Glomerular visceral epithelial cell (primary cell): Measurements from ENCODE around the gene MAPK12.

Source experiments
- DNase-seq: peaks from one replicate; pipeline ENCODE4 v3.0.0-alpha.2; 2016; ENCODE audit errors: extremely low spot score

MAPK12 gene

DNA sequence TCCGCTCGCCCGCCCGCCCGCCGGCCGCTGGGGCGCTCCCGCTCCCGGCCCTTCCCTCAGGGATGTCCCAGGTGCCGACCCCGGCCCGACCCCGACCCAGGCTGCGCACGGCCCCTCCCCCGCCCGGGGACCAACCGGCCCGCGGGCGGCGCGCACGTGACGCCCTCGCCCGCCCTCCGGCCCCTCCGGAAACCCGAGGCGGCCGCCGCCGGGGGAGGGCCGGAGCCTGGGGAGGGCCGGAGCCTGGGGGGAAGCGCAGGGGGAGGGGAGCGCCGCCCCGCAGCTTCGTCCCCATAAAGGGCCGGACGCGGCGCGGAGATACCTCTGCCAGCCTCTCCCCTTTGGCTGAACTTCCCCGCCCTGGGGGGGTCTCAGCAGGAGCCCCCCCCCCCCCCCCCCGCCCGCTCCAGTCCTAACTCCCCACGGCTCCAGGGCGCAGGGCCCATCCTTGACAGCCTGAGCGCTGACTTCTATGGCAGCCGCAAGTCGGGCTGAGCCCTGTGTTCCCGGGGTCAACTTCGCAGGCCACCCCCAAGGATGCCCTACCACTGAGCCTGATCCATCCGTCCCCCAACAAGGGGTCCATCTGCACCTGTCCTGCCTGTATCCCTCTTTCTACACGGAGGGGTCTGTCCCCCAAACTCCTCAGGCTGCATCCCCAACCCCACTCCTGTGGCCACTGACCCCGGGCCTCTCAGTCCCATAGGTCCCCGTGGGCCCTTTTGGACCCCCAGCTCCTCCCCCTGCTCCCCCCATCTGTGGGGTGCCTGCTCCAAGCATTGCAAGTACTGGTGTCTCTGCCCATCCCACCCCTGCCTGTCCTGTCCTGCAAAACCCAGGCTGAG, at the start of gene MAPK12:
Gene MAPK12 (minus strand): TSS at position 69 of the 845 bp plus-strand sequence. CDS start 174 bp downstream, outside the sequence.
- DNase-seq = peak; percentile 35

DNA sequence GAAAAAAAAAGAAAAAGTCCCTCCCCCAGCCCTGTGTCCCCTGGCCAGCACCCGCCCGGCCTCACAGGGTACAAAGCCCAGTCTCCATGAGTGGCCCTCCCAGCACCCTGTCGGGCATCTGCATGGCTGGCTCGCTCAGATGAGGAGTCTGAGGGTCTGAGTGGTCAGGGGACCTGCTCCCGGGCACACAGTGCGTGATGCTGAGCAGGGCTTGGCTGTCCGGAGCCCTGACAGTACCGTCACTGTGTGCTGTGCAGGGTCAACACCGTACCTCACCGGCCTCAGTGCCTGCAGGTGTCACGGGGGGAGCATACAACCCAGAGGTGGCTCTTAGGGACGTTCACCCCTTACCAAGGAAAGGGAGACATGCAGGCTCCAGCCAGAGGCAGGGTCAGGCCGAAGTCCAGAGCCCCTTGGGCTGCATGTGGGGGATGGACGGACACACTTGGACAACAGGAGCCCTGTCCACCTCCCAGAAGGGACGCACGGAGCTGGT, 49.5 kb upstream of the MAPK12 start:
- no peak for DNase-seq

DNA sequence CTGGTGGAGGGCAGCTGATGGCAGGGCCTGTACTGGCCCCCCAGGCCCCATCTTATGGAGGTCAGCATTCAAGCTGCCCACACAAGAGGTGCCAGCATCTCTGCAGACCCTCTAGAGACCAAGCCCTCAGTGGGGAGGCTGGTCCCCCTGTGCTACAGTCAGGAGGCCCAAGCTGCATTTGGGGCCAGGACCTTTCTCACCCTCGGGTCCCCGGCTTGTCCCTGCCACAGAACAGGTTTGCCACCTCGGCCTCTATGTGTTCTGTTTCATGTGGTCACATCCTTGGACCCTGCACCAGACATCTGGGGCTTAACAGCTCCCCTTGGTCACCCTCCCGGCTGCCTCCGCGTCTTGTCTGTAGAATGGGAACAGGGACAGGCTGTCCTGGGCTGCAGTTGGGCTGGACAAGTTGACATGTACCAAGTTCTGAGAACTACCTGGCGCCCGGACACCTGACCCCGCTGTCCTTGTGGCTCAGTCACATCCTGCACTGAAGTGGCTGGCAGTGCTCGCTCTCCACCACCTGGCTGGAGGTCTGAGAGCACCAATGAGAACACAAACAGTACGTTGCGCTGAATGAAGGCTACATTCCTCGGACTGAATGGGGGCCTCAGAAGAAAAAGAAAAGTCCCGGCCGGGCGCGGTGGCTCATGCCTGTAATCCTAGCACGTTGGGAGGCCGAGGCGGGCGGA, 48.7 kb upstream of the MAPK12 start:
- no peak for DNase-seq

DNA sequence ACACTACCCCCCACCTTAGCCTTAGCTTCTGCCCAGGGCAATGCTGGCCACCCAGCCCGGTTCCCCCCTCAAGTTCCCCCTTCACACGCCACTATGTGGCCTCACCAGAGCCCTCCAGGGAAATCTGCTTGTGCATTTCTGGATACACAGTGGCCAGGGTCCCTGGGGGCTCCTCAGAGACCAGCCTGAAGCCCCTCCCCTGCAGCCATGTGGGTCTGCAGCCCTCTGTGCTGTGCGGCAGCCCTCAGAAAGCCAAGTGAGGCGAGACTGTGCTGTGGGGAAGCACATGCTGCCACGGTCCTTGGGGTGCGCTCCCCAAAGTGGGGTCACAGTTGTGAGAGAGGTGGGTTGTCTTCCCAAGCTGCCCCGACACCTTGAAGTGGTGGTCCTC, 48.1 kb upstream of the MAPK12 start:
- DNase-seq = no peak

DNA sequence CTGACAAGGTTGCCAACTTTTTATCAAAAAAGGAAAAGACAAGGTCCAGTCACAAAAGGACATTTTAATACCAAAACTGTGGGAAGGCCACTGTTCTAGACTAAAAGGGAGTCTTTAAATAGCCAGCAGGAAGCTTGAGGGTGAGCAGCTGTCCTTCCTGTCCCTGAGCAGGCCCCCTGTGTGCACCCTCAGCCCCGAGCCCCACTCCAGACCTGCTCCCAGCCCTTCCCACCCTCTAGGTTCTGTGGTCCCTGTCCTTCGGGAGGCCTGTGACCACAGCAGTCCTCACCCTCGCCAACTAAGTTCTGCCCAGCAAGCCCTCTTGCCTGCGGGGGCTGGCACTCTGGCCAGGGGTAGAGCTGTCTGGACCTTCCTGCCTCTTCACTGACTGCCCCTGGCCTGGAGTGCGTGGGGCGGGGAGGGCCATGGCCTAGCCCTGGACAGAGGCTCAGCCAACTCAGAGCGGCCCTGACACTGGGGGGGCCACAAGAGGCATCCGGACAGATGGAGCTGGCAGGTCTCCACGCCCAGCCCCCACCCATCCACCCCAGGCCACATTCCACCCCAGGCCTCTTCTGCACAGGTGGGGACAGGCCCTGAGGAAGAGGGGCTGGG, 47.6 kb upstream of the MAPK12 start:
- no peak for DNase-seq

DNA sequence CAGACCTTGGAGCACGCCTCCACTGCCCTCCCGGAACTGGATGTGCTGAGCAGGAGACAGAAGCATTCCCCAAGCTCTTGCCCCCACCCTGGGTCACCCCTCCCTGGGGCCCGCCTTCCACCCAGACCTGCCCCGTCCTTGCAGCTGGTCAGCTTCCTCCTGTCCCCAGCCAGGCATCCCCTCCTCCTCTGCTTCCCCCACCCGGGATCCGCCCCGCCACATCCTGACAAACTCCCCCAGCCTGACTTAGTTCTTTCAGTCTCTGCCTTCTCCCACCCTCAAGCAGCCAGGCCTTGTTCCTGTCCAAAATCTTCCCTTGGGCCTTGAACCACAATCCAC, 47.1 kb upstream of the MAPK12 start:
- DNase-seq = peak; percentile 65

DNA sequence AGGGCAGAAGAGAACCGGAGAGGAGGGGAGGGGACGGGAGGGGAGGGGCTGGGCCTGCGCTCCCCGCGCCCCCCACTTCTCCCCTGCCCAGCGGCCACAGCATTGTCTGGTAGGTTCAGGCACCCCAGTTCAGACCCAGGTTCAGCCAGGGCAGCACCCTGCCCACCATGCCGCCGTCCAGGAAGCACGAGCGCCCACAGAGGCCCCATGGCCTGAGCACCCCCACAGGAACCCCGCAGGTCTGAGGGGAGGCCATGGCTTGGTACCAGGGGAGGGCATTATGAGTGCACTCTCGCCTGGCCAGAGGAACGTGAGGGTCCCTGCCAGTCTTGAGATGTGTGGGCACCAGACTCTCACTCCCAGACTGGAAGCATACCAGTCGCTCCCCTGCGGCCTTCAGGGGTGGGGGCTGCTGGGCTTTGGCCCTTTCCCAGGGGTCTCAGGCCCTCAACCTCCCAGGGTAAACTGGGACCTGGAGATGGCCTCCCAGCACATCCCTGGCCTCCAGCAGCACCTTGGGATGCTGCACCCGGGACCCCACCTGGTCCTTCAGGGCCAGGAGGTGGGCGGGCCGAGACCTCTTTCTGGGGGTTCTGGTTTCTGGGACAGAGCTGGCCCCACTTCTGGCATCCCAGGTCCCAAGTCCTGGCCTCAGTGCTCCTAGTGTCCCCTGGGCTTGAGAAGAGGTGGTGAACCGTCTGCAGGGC, 46.6 kb upstream of the MAPK12 start:
- no peak for DNase-seq

DNA sequence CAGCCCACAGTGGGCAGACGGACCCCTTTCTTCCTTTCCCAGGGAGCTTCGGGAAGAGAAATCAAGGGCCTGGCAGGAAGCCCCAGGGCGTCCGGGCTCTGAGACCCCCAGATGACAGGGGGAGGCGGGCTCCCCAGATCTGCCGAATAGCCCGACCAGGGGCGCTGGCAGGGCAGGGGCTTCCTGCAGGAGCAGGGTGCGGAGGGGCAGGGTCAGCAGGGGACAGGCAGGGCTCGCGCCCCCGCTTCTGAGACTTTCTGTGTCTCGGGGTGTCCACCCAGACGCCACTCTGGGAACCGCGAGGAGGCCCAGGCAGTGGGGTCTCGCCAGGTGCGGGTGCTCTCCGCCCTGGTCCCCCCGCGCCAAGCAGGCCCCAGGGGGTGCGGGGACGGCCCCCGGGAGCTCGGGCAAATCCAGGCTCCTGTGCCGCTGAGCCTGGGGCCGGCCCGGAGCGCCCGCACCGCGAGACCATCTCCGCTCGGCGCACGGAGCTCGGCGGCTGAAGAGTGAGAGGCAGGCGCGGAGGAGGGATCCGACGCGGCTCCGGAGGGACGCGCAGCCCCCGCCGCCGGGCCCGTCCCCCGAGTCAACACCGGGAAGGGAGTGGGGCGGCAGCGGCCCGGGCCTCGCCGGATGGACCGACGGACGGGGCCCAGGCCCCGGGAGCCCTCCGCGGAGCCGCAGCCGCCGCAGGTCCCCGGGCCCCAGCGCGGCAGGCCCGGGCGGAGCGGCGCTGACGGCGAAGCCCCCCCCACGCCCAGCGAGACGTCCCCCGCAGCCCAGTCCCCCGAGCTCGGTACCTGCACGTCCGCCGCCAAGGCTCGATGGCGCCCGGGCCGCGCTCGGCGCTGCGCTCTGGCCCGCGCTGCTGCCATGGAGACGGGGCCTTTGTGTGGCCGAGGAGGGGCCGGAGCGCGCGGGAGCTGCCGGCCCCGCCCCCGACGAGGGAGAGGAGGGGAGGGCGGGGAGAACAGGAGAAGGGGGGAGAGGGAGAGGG, 45.6 kb upstream of the MAPK12 start, which contains the start of gene PLXNB2:
Gene PLXNB2 (minus strand): TSS at position 894 of the 997 bp plus-strand sequence. CDS start 17,062 bp downstream, outside the sequence.
- DNase-seq = peak; percentile 79

DNA sequence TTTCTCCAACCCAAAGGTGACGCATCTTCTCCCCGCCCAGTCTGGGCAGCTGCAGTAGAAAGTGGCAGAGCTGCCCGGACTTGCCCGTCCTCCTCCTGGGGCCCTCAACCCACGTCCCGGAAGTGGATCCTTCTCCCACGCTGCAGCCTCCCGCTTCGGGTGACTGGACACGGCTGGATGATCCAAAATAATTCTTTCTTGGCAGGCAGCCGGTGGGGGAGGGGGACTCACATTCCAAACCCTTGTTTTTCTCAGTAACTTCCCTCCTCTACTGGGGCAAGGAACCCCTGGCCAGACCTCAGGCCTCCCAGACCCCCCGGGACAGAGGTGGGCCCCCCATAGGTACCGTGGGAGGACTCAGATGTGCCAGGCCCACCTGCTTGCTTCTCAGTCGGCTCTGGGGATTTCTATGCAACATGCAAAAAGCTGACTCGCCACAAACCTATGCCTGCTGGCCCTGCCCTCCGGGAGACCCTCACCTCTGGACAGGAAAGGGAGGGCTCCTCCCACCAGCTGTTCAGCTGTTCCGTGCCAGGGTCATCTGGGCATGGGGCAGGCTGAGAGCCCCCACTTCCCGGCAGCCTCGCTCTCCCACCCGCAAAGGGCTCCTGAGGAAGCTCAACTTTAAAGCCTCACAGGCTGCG, 44.6 kb upstream of the MAPK12 start:
- peak; percentile 98 for DNase-seq

DNA sequence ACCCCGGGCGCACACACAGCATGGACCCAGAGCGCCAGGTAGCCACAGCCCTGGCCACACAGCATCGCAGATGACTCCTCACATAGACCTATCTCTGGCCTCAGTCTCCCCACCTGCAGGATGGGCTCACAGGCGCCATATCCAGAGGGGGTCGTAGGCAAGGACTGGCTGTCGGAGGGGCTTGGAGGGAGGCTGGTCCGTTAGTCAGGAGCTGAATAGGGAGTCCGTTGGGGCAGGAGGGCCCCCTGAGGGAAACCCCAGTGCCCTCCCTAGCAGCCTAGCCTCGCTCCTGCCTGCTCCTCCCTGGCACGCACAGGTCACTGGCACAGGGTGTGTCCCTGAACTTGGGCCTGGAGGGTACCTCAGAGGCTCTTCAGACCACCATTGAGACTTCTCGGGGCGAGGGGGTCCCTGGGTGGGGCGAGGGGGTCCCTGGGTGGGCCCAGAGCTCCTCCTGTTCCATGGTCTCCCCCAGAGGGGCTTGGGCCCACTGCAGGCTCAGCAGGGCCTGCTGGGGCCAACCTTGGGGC, 44.0 kb upstream of the MAPK12 start:
- DNase-seq = no peak

DNA sequence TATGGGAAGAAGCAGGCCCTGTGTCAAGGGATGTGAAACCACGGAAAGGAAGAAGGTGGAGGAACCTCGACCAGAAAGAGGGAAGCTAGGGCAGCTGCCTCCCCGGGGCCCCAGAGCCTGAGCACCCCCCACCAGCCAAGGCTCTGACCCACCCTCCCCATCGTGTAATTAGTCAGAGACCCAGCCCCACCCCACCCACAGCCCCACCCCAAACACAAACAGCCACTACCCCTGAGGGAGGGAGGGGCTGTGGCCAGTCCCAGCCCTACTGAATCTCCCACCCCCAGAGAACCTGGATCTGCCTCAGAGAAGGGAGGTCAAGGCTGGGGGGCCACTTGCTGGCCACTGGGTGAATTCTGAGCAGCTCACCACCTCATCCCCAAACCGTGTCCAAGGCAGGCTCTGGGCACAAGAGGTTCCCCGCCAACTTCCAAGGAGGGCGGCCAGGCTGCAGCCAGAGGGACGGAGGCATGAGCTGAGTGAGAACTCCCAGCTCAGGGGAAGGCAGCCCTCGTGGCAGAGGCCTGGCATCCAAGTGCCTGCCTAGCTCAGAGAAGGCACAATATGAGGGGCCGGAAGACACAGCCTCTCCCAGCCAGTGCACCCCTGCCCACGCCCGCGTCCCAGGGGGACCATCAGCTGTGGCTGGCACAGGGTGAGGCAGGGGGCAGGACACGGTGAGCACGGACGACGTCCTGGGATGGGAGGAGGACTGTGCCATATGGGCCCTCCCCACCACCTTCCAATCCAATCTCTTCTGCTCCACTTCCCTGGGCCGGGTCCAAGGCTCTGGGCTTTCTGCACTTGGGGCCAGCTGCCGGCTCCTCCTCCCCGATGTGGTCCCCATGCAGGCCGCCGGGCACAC, 43.3 kb upstream of the MAPK12 start:
- peak; percentile 61 for DNase-seq

DNA sequence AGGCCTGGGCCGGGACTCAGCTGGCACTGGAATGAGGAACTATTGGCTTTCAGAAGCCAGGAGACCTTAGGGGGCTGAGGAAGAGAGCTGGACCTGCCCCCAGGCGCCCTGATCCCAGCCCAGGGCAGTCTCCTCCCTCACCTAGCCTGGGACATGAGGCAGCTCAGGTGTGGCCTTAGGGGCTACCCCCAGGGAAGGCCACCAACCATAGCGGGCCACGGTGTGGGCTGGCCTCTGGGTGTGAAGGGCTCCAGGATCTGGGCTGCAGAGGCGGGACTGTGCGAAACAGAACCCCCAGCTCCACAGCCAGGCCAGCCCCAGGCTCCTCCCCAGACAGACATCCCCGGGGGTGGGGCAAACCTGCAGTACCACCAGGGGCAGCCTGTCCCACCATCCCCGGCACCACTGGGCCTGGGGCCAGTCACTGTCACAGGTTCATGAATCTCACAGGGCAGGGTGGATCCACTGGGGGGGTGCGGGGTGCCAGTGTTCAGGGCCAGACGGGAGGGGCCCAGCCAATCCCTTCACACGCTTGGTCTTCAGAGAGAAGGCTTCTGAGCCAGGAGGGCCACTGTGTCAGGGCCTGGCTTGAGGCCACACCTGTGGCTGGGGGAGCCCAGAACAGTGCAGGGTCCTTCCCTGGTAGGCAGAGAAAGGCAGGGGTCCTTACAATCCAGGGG, 42.5 kb upstream of the MAPK12 start:
- DNase-seq = peak; percentile 60

DNA sequence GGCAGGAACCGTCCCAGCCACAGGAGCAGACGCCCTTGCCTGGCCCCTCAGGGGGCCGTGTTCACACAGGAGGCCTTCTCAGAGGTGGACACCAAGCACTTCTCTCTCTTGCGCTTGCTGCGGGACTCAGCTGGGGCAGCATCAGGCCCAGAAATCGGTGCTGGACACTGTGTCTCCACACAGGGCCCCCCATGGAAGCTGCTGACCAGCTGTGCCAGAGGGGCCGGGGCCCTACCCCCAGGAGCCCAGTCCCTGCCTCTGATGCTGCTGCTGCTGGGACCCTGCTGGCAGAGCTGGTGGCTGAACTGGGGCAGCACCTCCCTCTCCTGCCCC, 42.0 kb upstream of the MAPK12 start:
- no peak for DNase-seq

DNA sequence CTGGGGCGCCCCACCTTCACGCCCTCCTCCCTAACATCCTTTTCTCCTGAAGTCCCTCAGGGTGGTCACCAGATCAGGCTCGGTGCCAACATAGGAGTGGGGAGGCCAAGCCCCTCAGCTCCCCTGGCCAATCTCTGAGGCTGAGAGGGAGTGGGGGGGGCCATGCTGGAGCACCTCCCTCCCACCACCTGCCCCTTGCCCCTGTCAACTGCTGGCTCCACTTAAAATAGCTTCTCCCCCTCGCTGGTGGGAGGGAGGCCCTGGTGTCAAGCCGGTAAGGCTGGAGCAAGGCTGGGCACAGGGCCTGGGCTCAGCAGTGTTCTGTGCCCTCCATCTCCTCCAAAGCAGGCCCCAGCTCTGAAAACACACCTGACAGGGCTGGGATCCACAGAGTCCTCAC, 41.1 kb upstream of the MAPK12 start:
- no peak for DNase-seq

DNA sequence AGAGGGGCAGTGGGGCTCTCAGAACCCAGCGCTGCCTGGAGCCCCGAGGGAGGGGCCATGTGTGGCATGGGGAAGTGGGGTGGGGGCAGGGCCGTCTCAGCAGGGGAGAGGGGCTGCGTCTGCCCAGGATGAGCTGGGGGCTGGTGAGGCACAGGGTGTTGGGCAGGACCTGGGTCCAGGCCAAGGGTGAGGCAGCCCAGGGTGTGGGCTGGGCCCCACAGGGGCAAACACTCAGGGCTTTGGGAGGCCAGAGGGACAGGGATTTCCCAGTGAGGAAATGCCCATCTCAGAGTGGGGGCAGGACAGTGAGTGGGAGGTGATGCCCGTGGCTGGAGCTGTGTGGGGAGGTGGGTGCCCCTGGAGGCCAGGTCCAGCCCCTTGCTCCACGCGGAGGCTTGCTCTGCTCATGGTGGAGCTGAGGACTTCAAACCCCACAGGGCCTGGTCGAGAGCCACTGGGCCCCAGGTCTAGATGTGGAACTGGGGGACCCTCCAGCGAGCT, 40.6 kb upstream of the MAPK12 start:
- DNase-seq = peak; percentile 78

DNA sequence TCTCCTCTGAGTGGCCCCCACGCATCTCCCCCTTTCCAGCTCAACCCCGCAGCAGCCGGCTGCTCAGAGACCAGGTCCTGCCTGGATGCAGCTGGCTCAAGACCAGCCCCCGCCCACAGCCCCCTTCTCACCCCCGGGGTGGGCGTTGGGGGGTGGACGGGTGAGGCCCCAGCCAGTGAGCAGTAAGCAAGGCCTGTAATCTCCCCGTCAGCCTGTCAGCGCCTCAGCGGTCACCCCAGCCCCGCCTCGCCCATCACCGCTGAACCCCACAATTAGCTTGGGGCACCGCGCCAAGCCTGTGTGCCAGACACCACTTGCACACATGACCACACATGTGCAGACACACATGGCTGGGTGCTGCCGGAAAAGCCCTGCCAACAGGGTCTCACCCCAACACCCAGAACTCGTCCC, 40.1 kb upstream of the MAPK12 start:
- DNase-seq = no peak

DNA sequence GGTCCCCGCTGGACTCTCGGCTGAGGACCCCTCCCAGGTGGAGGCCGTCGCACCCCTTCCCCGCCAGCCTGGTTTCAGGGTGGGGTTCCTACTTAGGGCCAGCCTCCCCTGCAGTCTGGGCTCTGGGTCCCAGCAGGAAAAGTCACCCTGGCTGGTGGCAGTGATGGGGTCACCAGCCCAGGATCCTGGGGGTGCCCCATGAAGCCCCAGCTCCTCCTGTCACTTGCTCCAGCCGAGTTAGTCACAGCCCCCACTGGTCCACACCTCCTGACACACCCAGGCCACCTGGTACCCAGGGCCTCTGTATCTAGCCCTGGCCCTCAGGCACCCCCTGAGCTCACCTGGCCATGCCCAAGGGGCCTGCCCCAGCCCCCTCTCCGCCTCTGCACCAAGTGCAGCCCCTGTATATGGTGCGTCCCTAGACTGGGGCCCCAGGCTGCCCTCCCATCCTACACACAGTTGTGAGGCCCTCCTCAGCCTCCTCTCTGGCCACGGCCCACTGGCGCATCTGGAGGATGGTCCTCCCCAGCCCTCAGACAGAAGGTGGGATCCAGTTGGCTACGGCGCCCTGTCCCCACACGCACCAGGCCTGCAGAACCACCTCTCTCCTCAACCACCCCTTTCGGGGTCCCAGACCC, 39.3 kb upstream of the MAPK12 start:
- no peak for DNase-seq
